Epithelial cell of prostate (primary cell): ENCODE measurements around the gene CGB5.
A peak's percentile ranks its signal among the peaks of the same experiment; 100 is the strongest.

Source experiments
- DNase-seq: peaks from one replicate; pipeline ENCODE4 v3.0.0-alpha.2; 2011; ENCODE audit warnings: low read depth, low spot score
- H3K27ac ChIP-seq: fragments of 450-650 bp; 2 replicates; pipeline ENCODE4 v1.5.1; 2017; ENCODE audit warnings: mild to moderate bottlenecking

The CGB5 gene

GRCh38 chr19:49085020-49085867 is 41.6 kb downstream of the CGB5 start, which contains the start of gene SNRNP70:
SNRNP70 (plus strand) TSS chr19:49085451; CDS start chr19:49086415, 964 bp downstream.
- peak within 1 kb of the TSS; percentile 69 for H3K27ac ChIP-seq
- peak; percentile 96 for DNase-seq

GRCh38 chr19:49085868-49086232 is 42.2 kb downstream of the CGB5 start:
- H3K27ac ChIP-seq: peak overlapping the region; percentile 69
- DNase-seq: no peak

GRCh38 chr19:49086296-49086695 is 42.6 kb downstream of the CGB5 start:
- H3K27ac ChIP-seq: no peak overlapping the region
- no peak for DNase-seq

GRCh38 chr19:49091391-49092038 is 47.9 kb downstream of the CGB5 start:
- no peak overlapping the region for H3K27ac ChIP-seq
- no peak for DNase-seq

- no peak for DNase-seq
- no peak overlapping the region for H3K27ac ChIP-seq
Measured at GRCh38 chr19:49092686-49093085, 49.0 kb downstream of the CGB5 start.
